Measurements from ENCODE around the gene CDKN2AIP.
"Not testable (repeated sequence)": the region's sequence is repeated elsewhere in the genome, so short reads cannot be mapped to it uniquely, and the experiment has no call there.

Gene CDKN2AIP

GRCh38 chr4:183413234-183414200 is 30.9 kb upstream of the CDKN2AIP start:
- no peak for DNase-seq (ENCODE audit: low read depth)

- no peak for DNase-seq (ENCODE audit: low read depth)
Observed at GRCh38 chr4:183416879-183417755, 27.3 kb upstream of the CDKN2AIP start.

- DNase-seq (ENCODE audit: low read depth) = no peak
Observed at GRCh38 chr4:183422962-183423631, 21.3 kb upstream of the CDKN2AIP start.

GRCh38 chr4:183424109-183424744 is 20.2 kb upstream of the CDKN2AIP start:
- DNase-seq (ENCODE audit: low read depth) = no peak

GRCh38 chr4:183426507-183426906 is 17.9 kb upstream of the CDKN2AIP start:
- DNase-seq (ENCODE audit: low read depth) = no peak

- DNase-seq (ENCODE audit: low read depth) = no peak
Observed at GRCh38 chr4:183429489-183429888, 14.9 kb upstream of the CDKN2AIP start.

GRCh38 chr4:183430317-183430993 is 14.0 kb upstream of the CDKN2AIP start:
- no peak for DNase-seq (ENCODE audit: low read depth)

- DNase-seq (ENCODE audit: low read depth) = no peak
Observed at GRCh38 chr4:183430994-183431347, 13.5 kb upstream of the CDKN2AIP start.

GRCh38 chr4:183431614-183432013 is 12.8 kb upstream of the CDKN2AIP start:
- DNase-seq (ENCODE audit: low read depth) = no peak

GRCh38 chr4:183433183-183433582 is 11.3 kb upstream of the CDKN2AIP start:
- not testable (repeated sequence) for DNase-seq (ENCODE audit: low read depth)

- no peak for DNase-seq (ENCODE audit: low read depth)
Observed at GRCh38 chr4:183434264-183434663, 10.2 kb upstream of the CDKN2AIP start.

- no peak for DNase-seq (ENCODE audit: low read depth)
Observed at GRCh38 chr4:183434666-183435190, 9.7 kb upstream of the CDKN2AIP start.

- no peak for DNase-seq (ENCODE audit: low read depth)
Observed at GRCh38 chr4:183435803-183436202, 8.6 kb upstream of the CDKN2AIP start.

- no peak for DNase-seq (ENCODE audit: low read depth)
Observed at GRCh38 chr4:183436417-183436816, 8.0 kb upstream of the CDKN2AIP start.

- DNase-seq (ENCODE audit: low read depth) = no peak
Observed at GRCh38 chr4:183437452-183437851, 7.0 kb upstream of the CDKN2AIP start.

GRCh38 chr4:183438458-183439113 is 5.8 kb upstream of the CDKN2AIP start:
- DNase-seq (ENCODE audit: low read depth) = no peak

- no peak for DNase-seq (ENCODE audit: low read depth)
Observed at GRCh38 chr4:183441276-183441675, 3.2 kb upstream of the CDKN2AIP start.

GRCh38 chr4:183443655-183444213 is 702 bp upstream of the CDKN2AIP start:
- DNase-seq (ENCODE audit: low read depth) = no peak

GRCh38 chr4:183445097-183445428 is 627 bp downstream of the CDKN2AIP start:
- no peak for DNase-seq (ENCODE audit: low read depth)

- no peak for DNase-seq (ENCODE audit: low read depth)
Observed at GRCh38 chr4:183447646-183448045, 3.2 kb downstream of the CDKN2AIP start.
